Stomach smooth muscle (tissue), 2 donors: Measurements from ENCODE around the gene KCNQ2.

Experiments
- H3K27ac ChIP-seq: one replicate; pipeline ENCODE4 v1.7.0; 2013; ENCODE audit warnings: mild to moderate bottlenecking, low read length, inconsistent platforms
- H3K27me3 ChIP-seq, 2 donors: one replicate each; pipeline ENCODE4 v1.7.0; 2013; ENCODE audit warnings: low read length in 2 of 2; ENCODE audit not compliant: insufficient read depth in 2 of 2, control insufficient read depth in 1 of 2
- H3K36me3 ChIP-seq, 2 donors: one replicate each; pipeline ENCODE4 v1.7.0; 2013; ENCODE audit warnings: low read length in 2 of 2; ENCODE audit not compliant: control insufficient read depth in 2 of 2, insufficient read depth in 2 of 2
- H3K4me1 ChIP-seq: one replicate; pipeline ENCODE4 v1.7.0; 2013; ENCODE audit warnings: low read length; ENCODE audit not compliant: control insufficient read depth, insufficient read depth
- H3K4me3 ChIP-seq, 2 donors: one replicate each; pipeline ENCODE4 v1.7.0; 2013; ENCODE audit warnings: low read length in 2 of 2
- H3K9ac ChIP-seq, 2 donors: one replicate each; pipeline ENCODE4 v1.7.0; 2013; ENCODE audit warnings: low read length in 2 of 2, mild to moderate bottlenecking in 1 of 2
- H3K9me3 ChIP-seq, 2 donors: one replicate each; pipeline ENCODE4 v1.7.0; 2013; ENCODE audit warnings: low read length in 2 of 2; ENCODE audit not compliant: control insufficient read depth in 2 of 2
- donor health status: healthy.
- donor health status: Pancreatic carcinoma.

KCNQ2 gene

DNA sequence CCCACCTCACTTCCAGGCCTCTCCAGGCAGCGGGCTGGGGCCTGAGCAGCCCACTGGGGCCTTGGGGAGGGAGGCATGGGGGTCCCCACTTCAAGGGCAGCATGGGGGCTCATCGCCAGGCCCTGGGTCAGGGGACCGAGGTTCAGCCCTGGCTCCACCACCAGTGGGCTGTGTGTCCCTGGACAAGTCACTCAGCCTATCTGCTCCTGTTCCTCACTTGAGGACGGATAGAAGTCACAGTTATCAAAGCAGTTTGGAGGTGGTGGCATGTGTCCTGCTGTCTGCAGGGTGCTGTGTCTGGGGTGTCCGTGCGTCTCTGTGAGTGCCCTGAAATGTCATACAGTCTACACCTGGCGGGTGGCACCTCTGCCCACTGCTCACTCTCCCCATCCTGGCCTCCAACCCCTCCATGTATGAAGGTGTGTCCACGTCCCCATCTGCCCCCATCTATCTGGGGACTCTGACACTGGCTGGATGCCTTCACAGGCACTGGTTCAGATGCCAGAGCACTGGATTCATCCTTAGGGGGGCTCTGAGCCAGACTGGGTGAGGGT lies 22.8 kb upstream of the KCNQ2 start:
- Histone ChIP-seq H3K9ac (no peak overlapping the region), H3K4me3 (no peak overlapping the region), H3K9me3 (no peaks in the 10 kb centered on the region), H3K36me3 (no peaks in the 10 kb centered on the region), H3K4me1 (peaks cover 17% of the 10 kb centered on the region), H3K27ac (no peak overlapping the region), H3K27me3 (peaks cover 17 to 25% of the 10 kb centered on the region in 2 donors)

DNA sequence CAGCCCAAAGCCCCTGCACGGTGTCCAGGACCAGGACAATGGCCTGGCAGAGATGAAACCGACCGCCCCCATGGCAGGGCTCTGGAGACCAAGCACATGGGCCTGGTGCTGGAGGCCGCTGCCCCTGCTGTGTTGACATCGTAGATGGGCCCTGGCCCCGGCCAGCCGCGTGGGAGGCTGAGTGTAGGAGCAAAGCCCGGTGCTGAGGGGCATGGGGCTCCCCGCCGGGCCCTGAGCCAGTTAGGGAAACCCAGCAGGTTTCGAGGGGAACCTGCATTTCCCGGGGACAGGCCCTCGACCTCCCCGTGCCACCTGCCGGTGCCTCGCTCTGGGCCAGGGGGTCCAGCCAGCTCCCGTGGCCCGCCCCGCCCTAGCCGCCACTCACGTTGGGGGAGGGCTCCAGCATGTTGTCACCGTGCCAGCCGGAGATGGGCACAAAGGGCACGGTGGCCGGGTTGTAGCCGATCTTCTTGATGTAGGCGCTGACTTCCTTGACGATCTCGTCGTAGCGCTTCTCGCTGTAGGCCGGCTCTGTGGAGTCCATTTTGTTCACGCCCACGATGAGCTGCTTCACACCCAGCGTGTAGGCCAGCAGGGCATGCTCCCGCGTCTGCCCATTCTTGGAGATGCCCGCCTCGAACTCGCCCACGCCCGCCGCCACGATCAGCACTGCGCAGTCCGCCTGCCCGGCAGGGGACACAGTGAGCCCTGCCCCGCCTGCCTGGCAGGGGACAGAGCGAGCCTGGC lies 22.1 kb upstream of the KCNQ2 start:
- peaks cover 17% of the 10 kb centered on the region for H3K4me1 ChIP-seq
- no peak overlapping the region for H3K4me3 ChIP-seq
- no peaks in the 10 kb centered on the region for H3K9me3 ChIP-seq
- H3K9ac ChIP-seq, result no peak overlapping the region
- peaks cover 12 to 22% of the 10 kb centered on the region in 2 donors for H3K27me3 ChIP-seq
- no peaks in the 10 kb centered on the region for H3K36me3 ChIP-seq
- no peak overlapping the region for H3K27ac ChIP-seq

DNA sequence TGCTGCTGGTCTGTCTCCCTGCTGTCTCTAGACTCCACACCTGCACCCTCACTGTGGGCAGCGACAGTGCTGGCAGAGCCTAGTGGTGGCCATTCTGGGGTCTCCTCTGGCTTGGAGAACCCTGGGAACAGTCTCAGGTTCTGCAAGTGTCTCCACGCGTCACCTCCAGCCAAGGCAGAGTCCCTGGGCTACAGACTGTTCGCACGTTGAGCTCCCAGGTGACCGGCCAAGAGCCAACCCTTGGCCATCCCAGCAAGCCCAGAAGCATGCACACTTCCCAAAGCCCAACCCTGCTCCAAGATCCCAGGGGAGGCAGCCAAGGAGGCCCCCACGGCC lies 21.6 kb upstream of the KCNQ2 start:
- no peaks in the 10 kb centered on the region for H3K36me3 ChIP-seq
- no peak overlapping the region for H3K27ac ChIP-seq
- H3K9me3 ChIP-seq, result no peaks in the 10 kb centered on the region
- H3K27me3 ChIP-seq, result peaks cover 8 to 21% of the 10 kb centered on the region in 2 donors
- no peak overlapping the region for H3K9ac ChIP-seq
- H3K4me1 ChIP-seq, result peaks cover 13% of the 10 kb centered on the region
- no peak overlapping the region for H3K4me3 ChIP-seq

DNA sequence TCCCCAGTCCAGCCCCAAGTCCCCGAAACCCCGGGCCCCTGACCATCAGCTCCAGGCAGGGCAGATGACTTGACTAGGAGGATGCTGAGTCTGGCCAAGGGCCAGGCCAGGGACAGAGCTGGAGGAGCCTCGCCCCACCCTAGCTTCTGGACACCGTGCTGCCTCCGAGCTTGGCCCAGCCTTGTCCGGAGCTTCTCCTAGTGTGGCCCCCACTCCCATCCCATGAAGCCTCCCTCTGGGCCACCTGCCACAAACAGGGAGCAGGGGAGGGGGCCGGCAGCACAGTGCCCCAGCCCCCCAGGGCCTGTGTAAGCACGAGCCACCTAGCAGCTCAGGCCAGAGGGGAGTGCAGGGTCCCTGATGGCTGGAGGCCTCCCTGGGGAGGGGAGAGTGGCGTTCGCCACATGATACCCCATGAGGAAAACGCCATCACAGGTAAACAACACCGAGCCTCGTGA lies 21.1 kb upstream of the KCNQ2 start:
- Histone ChIP-seq H3K27me3 (peaks cover 8 to 26% of the 10 kb centered on the region in 2 donors), H3K36me3 (no peaks in the 10 kb centered on the region), H3K27ac (no peak overlapping the region), H3K9ac (no peak overlapping the region), H3K4me3 (no peak overlapping the region), H3K4me1 (peaks cover 17% of the 10 kb centered on the region), H3K9me3 (no peaks in the 10 kb centered on the region)

DNA sequence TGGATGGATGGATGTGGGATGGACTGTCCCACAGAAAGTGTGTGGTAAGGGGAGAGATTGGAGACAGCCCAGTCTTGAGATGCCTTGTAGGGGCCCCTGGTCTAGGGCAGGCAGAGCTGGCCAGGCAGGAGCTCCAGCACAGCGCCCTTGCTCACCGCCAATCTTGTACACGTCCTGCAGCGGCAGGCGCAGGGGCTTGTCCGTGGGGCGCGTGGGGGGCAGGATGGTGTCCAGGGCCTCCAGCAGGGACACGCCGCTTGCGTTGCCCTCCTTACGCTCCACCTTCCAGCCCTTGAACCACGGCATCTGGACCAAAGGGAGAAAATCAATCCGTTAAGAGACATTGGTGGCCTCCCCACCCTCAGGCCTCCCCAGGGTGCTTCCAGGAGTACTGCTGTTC lies 20.5 kb upstream of the KCNQ2 start:
- no peak overlapping the region for H3K4me3 ChIP-seq
- H3K9ac ChIP-seq, result no peak overlapping the region
- H3K36me3 ChIP-seq, result no peaks in the 10 kb centered on the region
- peaks cover 16% of the 10 kb centered on the region for H3K4me1 ChIP-seq
- H3K27ac ChIP-seq, result no peak overlapping the region
- peaks cover 8 to 24% of the 10 kb centered on the region in 2 donors for H3K27me3 ChIP-seq
- no peaks in the 10 kb centered on the region for H3K9me3 ChIP-seq

DNA sequence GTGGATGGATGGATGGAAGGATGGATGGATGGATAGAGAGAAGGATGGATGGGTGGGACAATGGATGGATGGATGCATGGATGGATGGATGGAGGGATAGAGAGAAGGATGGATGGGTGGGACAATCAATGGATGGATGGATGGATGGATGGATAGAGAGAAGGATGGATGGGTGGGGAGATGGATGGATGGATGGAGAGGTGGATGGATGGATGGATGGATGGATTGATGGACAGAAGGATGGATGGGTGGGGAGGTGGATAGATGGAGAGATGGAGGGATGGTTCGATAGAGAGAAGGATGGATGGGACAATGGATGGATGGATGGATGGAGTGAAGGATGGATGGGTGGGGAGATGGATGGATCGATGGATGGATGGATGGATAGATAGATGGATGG lies 20.1 kb upstream of the KCNQ2 start:
- H3K36me3 ChIP-seq, result no peaks in the 10 kb centered on the region
- H3K27me3 ChIP-seq, result peaks cover 9 to 25% of the 10 kb centered on the region in 2 donors
- H3K27ac ChIP-seq, result no peak overlapping the region
- no peak overlapping the region for H3K9ac ChIP-seq
- no peak overlapping the region for H3K4me3 ChIP-seq
- H3K9me3 ChIP-seq, result no peaks in the 10 kb centered on the region
- peaks cover 14% of the 10 kb centered on the region for H3K4me1 ChIP-seq

DNA sequence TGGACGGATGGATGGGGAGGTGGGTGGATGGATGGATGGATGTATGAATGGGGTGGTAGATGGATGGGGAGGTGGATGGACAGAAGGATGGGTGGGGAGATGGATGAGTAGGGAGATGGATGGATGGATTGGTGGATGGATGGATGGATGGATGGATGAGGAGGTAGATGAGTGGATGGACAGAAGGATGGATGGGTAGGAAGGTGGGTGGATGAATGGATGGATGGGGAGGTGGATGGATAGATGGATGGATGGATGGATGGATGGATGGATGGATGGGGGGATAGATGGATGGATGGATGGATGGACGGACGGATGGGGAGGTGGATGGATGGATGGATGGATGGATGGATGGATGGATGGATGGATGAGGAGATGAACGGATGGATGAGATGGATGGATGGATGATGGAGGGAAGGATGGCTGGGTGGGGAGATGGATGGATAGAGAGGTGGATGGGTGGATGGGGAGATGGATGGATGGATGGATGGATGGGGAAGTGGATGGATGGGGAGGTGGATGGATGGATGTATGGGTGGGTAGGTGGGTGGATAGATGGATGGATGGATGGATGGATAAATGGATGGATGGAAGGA lies 19.3 kb upstream of the KCNQ2 start:
- Histone ChIP-seq H3K9me3 (no peaks in the 10 kb centered on the region), H3K27ac (no peak overlapping the region), H3K4me3 (no peak overlapping the region), H3K36me3 (no peaks in the 10 kb centered on the region), H3K4me1 (peaks cover 11% of the 10 kb centered on the region), H3K9ac (no peak overlapping the region), H3K27me3 (peaks cover 11 to 29% of the 10 kb centered on the region in 2 donors)

DNA sequence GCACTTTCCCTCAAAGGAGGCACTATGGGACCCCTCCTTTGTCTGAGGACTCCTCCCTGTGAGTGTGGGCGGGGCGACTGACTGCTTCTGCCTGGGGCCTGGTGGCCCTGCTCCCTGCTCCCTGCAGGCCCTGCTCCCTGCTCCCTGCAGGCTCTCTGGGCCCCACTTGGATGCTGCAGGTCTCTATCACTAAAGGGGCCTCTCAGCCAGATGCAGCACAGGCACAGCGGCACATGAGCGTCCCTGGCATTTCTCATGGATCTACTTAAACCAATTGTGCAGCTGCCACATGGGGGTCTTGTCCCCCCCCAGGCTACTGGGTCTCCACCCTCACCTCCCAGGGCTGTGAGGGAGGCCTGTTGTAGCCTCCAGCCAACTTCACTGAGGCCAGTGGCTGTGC lies 18.6 kb upstream of the KCNQ2 start:
- H3K36me3 ChIP-seq, result no peaks in the 10 kb centered on the region
- peaks cover 16 to 32% of the 10 kb centered on the region in 2 donors for H3K27me3 ChIP-seq
- no peaks in the 10 kb centered on the region for H3K9me3 ChIP-seq
- H3K27ac ChIP-seq, result no peak overlapping the region
- no peak overlapping the region for H3K4me3 ChIP-seq
- no peak overlapping the region for H3K9ac ChIP-seq
- H3K4me1 ChIP-seq, result peaks cover 6% of the 10 kb centered on the region

DNA sequence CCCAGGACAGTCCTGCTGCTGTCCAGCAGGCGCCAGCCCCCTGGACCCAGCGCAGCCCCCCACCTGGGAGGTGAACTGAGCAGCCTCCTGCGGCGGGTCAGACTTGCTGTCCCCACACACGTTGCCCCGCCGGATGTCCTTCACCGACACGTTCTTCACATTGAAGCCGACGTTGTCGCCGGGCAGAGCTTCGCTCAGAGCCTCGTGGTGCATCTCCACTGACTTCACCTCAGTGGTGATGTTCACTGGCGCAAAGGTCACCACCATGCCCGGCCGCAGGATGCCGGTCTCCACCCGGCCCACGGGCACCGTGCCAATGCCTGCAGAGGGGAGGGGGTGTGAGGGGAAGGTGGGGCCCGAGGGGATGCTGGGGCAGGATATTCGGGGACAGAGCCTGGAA lies 18.0 kb upstream of the KCNQ2 start:
- H3K27ac ChIP-seq, result no peak overlapping the region

DNA sequence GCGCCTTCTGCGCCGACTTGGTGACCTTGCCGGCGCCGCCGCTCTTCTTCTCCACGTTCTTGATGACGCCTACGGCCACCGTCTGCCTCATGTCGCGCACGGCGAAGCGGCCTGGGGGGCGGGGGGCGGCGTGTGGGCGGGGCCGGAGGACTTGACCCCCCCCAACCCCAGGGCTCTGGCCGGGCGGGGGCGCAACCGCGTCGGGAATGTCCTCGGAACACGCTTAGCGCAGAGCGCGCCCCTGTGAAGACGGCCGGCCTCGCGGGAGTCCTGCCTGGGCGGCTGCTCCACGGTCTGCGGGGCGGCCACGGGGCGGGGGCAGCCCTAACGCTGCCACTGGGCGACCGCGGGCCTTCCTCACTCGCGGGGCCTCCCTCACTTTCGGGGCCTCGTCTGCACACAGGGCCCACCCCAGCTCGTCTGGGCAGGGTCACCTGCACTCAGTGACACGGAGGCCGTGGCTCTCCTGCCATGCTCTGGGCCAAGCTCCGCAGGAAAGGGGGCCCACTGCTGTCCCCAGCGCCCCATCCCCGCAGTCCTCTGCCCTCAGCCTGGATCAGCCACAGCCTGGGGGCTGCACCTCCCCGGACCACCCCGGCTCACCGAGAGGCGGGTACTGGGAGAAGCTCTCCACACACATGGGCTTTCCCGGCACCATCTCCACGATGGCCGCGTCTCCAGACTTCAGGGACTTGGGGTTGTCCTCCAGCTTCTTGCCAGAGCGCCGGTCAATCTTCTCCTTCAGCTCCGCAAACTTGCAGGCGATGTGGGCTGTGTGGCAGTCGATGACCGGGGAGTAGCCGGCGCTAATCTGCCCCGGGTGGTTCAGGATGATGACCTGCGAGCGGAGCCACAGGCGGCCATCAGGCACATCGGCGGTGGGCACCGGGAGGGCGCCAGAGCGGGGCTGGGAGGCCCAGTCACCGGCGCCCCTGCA lies 16.1 kb upstream of the KCNQ2 start:
- Histone ChIP-seq H3K9ac (no peak overlapping the region), H3K9me3 (no peaks in the 10 kb centered on the region), H3K27ac (no peak overlapping the region), H3K4me1 (peaks cover 5% of the 10 kb centered on the region), H3K36me3 (no peaks in the 10 kb centered on the region), H3K4me3 (no peak overlapping the region), H3K27me3 (peaks cover 22 to 39% of the 10 kb centered on the region in 2 donors)

More for the DNA sequence above, 18.0 kb upstream of the KCNQ2 start:
- H3K36me3 ChIP-seq, result no peaks in the 10 kb centered on the region
- no peaks in the 10 kb centered on the region for H3K9me3 ChIP-seq
- H3K4me1 ChIP-seq, result peaks cover 5% of the 10 kb centered on the region
- no peak overlapping the region for H3K9ac ChIP-seq
- H3K27me3 ChIP-seq, result peaks cover 19 to 31% of the 10 kb centered on the region in 2 donors
- H3K4me3 ChIP-seq, result no peak overlapping the region
